ENCODE results near the gene PIK3R2. TPM values are rescaled to one million over a fixed set of nuclear protein-coding genes. Genes with fewer than 3 reads are reported as not detected.

The PIK3R2 gene
- total and polyA plus RNA-seq, 2 of the 8 experiments (the other 6 are each of a cell fraction or from before 2014, with no cell fraction given), result 21.7 to 57.1 TPM

DNA sequence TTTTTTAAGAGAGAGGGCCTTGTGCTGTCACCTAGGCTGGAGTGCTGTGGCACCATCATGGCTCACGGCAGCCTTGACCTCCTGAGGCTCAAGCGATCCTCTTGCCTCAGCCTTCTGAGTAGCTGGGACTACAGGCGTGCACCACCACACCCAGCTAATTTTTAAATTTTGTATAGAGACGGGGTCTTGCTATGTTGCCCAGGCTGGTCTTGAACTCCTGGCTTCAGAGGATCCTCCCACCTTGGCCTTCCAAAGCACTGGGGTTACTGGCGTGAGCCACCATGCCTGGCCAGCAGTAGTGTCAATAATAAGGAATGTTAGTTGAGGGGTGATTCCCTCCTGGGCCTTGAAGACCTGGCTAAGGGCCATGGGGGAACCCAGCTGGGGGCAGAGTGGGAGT lies 31.8 kb upstream of the PIK3R2 start:
- Histone ChIP-seq H3K9me3 (ENCODE audit: insufficient read depth in 2 of 2, low read depth in 1 of 2, low read length in 1 of 2) (no peaks in the 10 kb centered on the region), H3K4ac (replicated peaks; ENCODE audit: insufficient read length, low read depth, low read length) (no peak overlapping the region), H4K8ac (ENCODE audit: extremely low read depth, insufficient read depth, low read length) (no peak overlapping the region), H3K27me3 (replicated peaks in 1 of 4; ENCODE audit: control insufficient read depth in 3 of 4, extremely low read depth in 1 of 4, insufficient read depth in 3 of 4, low read length in 3 of 4) (peaks cover 0 to 3% (median 1%) of the 10 kb centered on the region in 4 experiments; a peak in 1 of 7 replicates), H2BK5ac (ENCODE audit: low read depth, low read length) (no peak overlapping the region), H2BK20ac (ENCODE audit: low read length) (no peak overlapping the region), H2AFZ (ENCODE audit: low read length) (no peak overlapping the region), H3K9ac (replicated peaks in 1 of 4; ENCODE audit: extremely low read depth in 1 of 4, low read depth in 3 of 4, low read length in 3 of 4) (no peak overlapping the region), H3K79me2 (ENCODE audit: control insufficient read depth in 1 of 2, insufficient read depth in 2 of 2, low read length in 2 of 2) (peaks cover 0 to 5% of the 10 kb centered on the region in 2 experiments; a peak in 1 of 4 replicates), H3K4me1 (replicated peaks in 1 of 4; ENCODE audit: control insufficient read depth in 3 of 4, insufficient read depth in 4 of 4, low read length in 3 of 4) (peaks cover 3 to 21% (median 8%) of the 10 kb centered on the region in 4 experiments), H3K79me1 (ENCODE audit: low read depth, low read length) (peaks cover 7% of the 10 kb centered on the region; the same call in 1 of the 2 replicates), H3K23me2 (ENCODE audit: low read depth, low read length) (peaks cover 7% of the 10 kb centered on the region), H3K4me2 (ENCODE audit: insufficient read depth in 1 of 2, low read depth in 2 of 2, low read length in 2 of 2) (no peak overlapping the region), H3K27ac (ENCODE audit: low read depth, low read length) (no peak overlapping the region), H3K14ac (ENCODE audit: insufficient read length) (no peak overlapping the region), H2BK120ac (replicated peaks; ENCODE audit: low read depth, low read length) (no peak overlapping the region), H2BK12ac (ENCODE audit: low read depth, low read length) (no peak overlapping the region), H2AK5ac (ENCODE audit: low read depth, low read length) (no peak overlapping the region), H3K36me3 (ENCODE audit: control insufficient read depth in 2 of 4, insufficient read depth in 4 of 4, low read length in 3 of 4) (peaks cover 2 to 10% (median 5%) of the 10 kb centered on the region in 4 experiments; a peak in 5 of 8 replicates), H3K4me3 (ENCODE audit: extremely low read depth in 1 of 4, insufficient read depth in 2 of 4, low read depth in 3 of 4, low read length in 4 of 4) (no peak overlapping the region), H3K18ac (ENCODE audit: extremely low read depth, low read length) (no peak overlapping the region), H4K91ac (replicated peaks; ENCODE audit: insufficient read length, low read length) (no peak overlapping the region), H4K20me1 (replicated peaks in 1 of 2; ENCODE audit: control insufficient read depth in 1 of 2, insufficient read depth in 2 of 2, low read length in 2 of 2) (peaks cover 0 to 10% of the 10 kb centered on the region in 2 experiments), H3K23ac (ENCODE audit: insufficient read length) (no peak overlapping the region), H2BK15ac (ENCODE audit: low read length) (no peak overlapping the region), H4K5ac (ENCODE audit: insufficient read length, low read depth, low read length) (no peak overlapping the region), H3K56ac (replicated peaks; ENCODE audit: insufficient read length, low read depth, low read length) (no peak overlapping the region)
- POLR2A ChIA-PET (ENCODE audit: partially characterized antibody), result interaction anchor here (0.9 to 1.5 kb wide), 2 partner anchors 8 to 10 kb away, joined by 3 to 4 read pairs; no protein-coding TSS in a partner anchor
- no peak for FAIRE-seq
- 91% methylated on average over 5 of the region's 5 CpGs; no CpG with 5 or more reads in 1 of the 2 experiments for WGBS, 2 experiments (ENCODE audit: extremely low coverage in 1 of 2, insufficient coverage in 1 of 2, insufficient read length in 1 of 2, insufficient replicate concordance in 2 of 2, low coverage in 1 of 2, low lambda C conversion rate in 2 of 2, missing lambda C conversion rate in 1 of 2)
- no peak for DNase-seq (ENCODE audit: low read depth in 1 of 2, low spot score in 2 of 2)
- CTCF ChIA-PET (ENCODE audit: partially characterized antibody), result interaction anchor here (1.5 to 2.5 kb wide), 4 partner anchors 10 to 46 kb away, joined by 6 to 9 read pairs (median 6); partner anchors contain the start of gene PIK3R2
- TF ChIP-seq SUZ12 (IDR thresholded peaks at IDR 0.05; ENCODE audit: low read length) (no peak), TAF1 (IDR thresholded peaks at IDR 0.05; ENCODE audit: low read depth, low read length) (no peak), CBX5 (IDR thresholded peaks at IDR 0.05; ENCODE audit: low read depth, low read length) (no peak), KDM1A (IDR thresholded peaks at IDR 0.05; ENCODE audit: borderline replicate concordance, low read length) (no peak)
